Sigmoid colon (tissue), 7 donors: ENCODE results near the gene OSTN. TPM values are rescaled to one million over a fixed set of nuclear protein-coding genes. Genes with fewer than 3 reads are reported as not detected.

Source experiments
- DNase-seq: peaks from one replicate; pipeline ENCODE4 v3.0.0-alpha.2; 2019
- H3K27ac ChIP-seq, 4 donors: fragments of 200-600 bp; sonication (generic); one replicate each; pipeline ENCODE4 v1.5.1; 2016 to 2019; ENCODE audit warnings: mild to moderate bottlenecking in 1 of 4
- H3K27me3 ChIP-seq, 3 donors: fragments of 200-600 bp; sonication (generic); one replicate each; pipeline ENCODE4 v1.5.1; 2019; ENCODE audit warnings: mild to moderate bottlenecking in 1 of 3
- H3K36me3 ChIP-seq, 4 donors: fragments of 200-600 bp; sonication (generic); one replicate each; pipeline ENCODE4 v1.5.1; 2016 to 2019
- H3K4me1 ChIP-seq, 4 donors: fragments of 200-600 bp; sonication (generic); one replicate each; pipeline ENCODE4 v1.5.1; 2017 to 2019
- H3K4me3 ChIP-seq, 4 donors: fragments of 200-600 bp; sonication (generic); one replicate each; pipeline ENCODE4 v1.5.1; 2017 to 2019; ENCODE audit warnings: mild to moderate bottlenecking in 2 of 4, moderate library complexity in 1 of 4
- H3K9me3 ChIP-seq, 4 donors: fragments of 200-600 bp in 3 of 4; sonication (generic) in 3 of 4; one replicate each; pipeline versions ENCODE4 v1.5.1 to v1.6.1; 2013 to 2019
- CTCF ChIP-seq, 4 experiments: fragments of 450-650 bp in 3 of 4; fragments of 200-600 bp in 1 of 4; IDR thresholded peaks; one replicate each; pipeline ENCODE4 v1.5.1; 2016 to 2019; ENCODE audit warnings: antibody characterized with exemption in 4 of 4, mild to moderate bottlenecking in 3 of 4, moderate library complexity in 2 of 4
- EP300 ChIP-seq, 4 donors: sonication (generic); formaldehyde crosslinking; IDR thresholded peaks; one replicate each; pipeline ENCODE4 v1.6.1; 2017; ENCODE audit warnings: antibody characterized with exemption in 4 of 4
- POLR2A ChIP-seq, 2 donors: fragments of 450-650 bp; IDR thresholded peaks; one replicate each; pipeline ENCODE4 v1.6.1; 2016; ENCODE audit warnings: antibody characterized with exemption in 2 of 2, mild to moderate bottlenecking in 2 of 2, moderate library complexity in 2 of 2
- POLR2AphosphoS5 ChIP-seq, 4 donors: sonication (generic); formaldehyde crosslinking; IDR thresholded peaks; one replicate each; pipeline ENCODE4 v1.6.1; 2017; ENCODE audit warnings: antibody characterized with exemption in 4 of 4
- WGBS, 2 donors: extraction: QIAGEN DNeasy Blood & Tissue Kit; methylation state at CpG; one replicate each; pipeline ENCODE4 v1.1.7; 2013; 5-methylcytosine and 5-hydroxymethylcytosine counted together
- intact Hi-C: fragments of 100-400 bp; cut with DNase I; formaldehyde crosslinking; loops from one replicate; pipeline ENCODE4 v1.15.1; 2023
- polyA plus RNA-seq, 3 donors: library from polyadenylated mRNA; stranded (reverse); fragments of 200-250 nt; gene quantifications; one replicate each; pipeline ENCODE4 v1.2.3, GENCODE V29; 2013
- total RNA-seq, 4 donors: library from RNA; depleted of rRNA; stranded (reverse); fragments of >200 nt; gene quantifications; one replicate each; pipeline ENCODE4 v1.1.0, GENCODE V29; 2016
- donor health status: healthy with polysubstance abuse.
- donor health status: Bipolar disorder and iron deficiency.
- donor health status: healthy.

The OSTN gene
- total and polyA plus RNA-seq, 7 donors = 0.36 to 0.82 TPM; not detected in 5

GRCh38 chr3:191198480-191198879, 561 bp upstream of the OSTN start:
- H3K9me3 ChIP-seq = no peaks in the 10 kb centered on the region
- H3K4me3 ChIP-seq = no peak overlapping the region
- no peaks in the 10 kb centered on the region for H3K4me1 ChIP-seq
- H3K27ac ChIP-seq = no peak overlapping the region
- TF ChIP-seq POLR2A (IDR thresholded peaks at IDR 0.05) (no peak), EP300 (IDR thresholded peaks at IDR 0.05) (no peak), POLR2AphosphoS5 (IDR thresholded peaks at IDR 0.05) (no peak), CTCF (IDR thresholded peaks at IDR 0.05) (no peak)
- 52 to 56% methylated on average over 5 of the region's 5 CpGs for WGBS, 2 donors
- H3K36me3 ChIP-seq = no peaks in the 10 kb centered on the region
- H3K27me3 ChIP-seq = no peaks in the 10 kb centered on the region
- DNase-seq = no peak
- intact Hi-C loops = no loop called here

DNA sequence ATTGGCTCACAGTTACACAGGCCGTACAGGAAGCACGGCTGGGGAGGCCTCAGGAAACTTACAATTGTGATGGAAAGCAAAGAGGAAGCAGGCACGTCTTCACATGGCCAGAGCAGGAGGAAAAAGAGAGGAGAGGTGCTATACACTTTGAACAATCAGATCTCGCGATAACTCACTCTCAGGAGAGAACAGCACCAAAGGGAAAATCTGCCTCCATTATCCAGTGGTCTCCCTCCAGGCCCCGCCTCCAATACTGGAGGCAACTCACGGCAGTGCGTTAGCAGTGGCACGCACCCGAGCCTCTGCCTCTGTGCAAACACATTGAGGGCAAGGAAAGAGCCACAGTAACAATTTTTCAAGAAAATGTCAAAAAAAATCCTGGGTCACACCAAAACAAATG, 11.0 kb downstream of the OSTN start:
- 91 to 93% methylated on average over 10 of the region's 10 CpGs for WGBS, 2 donors
- H3K9me3 ChIP-seq = no peaks in the 10 kb centered on the region
- intact Hi-C loops = no loop called here

GRCh38 chr3:191216510-191216909, 17.5 kb downstream of the OSTN start:
- H3K36me3 ChIP-seq = no peaks in the 10 kb centered on the region
- intact Hi-C loops = no loop called here
- no peak for TF ChIP-seq EP300 (IDR thresholded peaks at IDR 0.05)
- H3K4me3 ChIP-seq = no peak overlapping the region
- no peaks in the 10 kb centered on the region for H3K27me3 ChIP-seq
- 52 to 66% methylated on average over 1 of the region's 1 CpG for WGBS, 2 donors
- no peak for DNase-seq
- no peak overlapping the region for H3K27ac ChIP-seq
- H3K9me3 ChIP-seq = no peaks in the 10 kb centered on the region
- no peaks in the 10 kb centered on the region for H3K4me1 ChIP-seq

More for the DNA sequence above, 11.0 kb downstream of the OSTN start:
- Histone ChIP-seq H3K4me3 (no peak overlapping the region), H3K4me1 (no peaks in the 10 kb centered on the region), H3K36me3 (no peaks in the 10 kb centered on the region), H3K27ac (no peak overlapping the region), H3K27me3 (no peaks in the 10 kb centered on the region)
- TF ChIP-seq POLR2A (IDR thresholded peaks at IDR 0.05) = no peak
- TF ChIP-seq CTCF (IDR thresholded peaks at IDR 0.05) = no peak
- no peak for TF ChIP-seq EP300 (IDR thresholded peaks at IDR 0.05)
- TF ChIP-seq POLR2AphosphoS5 (IDR thresholded peaks at IDR 0.05) = no peak
- no peak for DNase-seq

- H3K4me1 ChIP-seq = no peaks in the 10 kb centered on the region
- H3K27me3 ChIP-seq = no peaks in the 10 kb centered on the region
- no peaks in the 10 kb centered on the region for H3K36me3 ChIP-seq
- no peak for DNase-seq
- 75 to 94% methylated on average over 1 of the region's 1 CpG for WGBS, 2 donors
- no peak overlapping the region for H3K4me3 ChIP-seq
- H3K27ac ChIP-seq = no peak overlapping the region
- no peaks in the 10 kb centered on the region for H3K9me3 ChIP-seq
- TF ChIP-seq POLR2A (IDR thresholded peaks at IDR 0.05) (no peak), CTCF (IDR thresholded peaks at IDR 0.05) (no peak), POLR2AphosphoS5 (IDR thresholded peaks at IDR 0.05) (no peak), EP300 (IDR thresholded peaks at IDR 0.05) (no peak)
- intact Hi-C loops = no loop called here
Observed at GRCh38 chr3:191217301-191217700, 18.3 kb downstream of the OSTN start.

- Histone ChIP-seq H3K4me3 (no peak overlapping the region), H3K36me3 (no peaks in the 10 kb centered on the region), H3K27me3 (no peaks in the 10 kb centered on the region), H3K9me3 (no peaks in the 10 kb centered on the region), H3K27ac (no peak overlapping the region), H3K4me1 (no peaks in the 10 kb centered on the region)
- DNase-seq = no peak
- TF ChIP-seq CTCF (IDR thresholded peaks at IDR 0.05) (no peak), POLR2A (IDR thresholded peaks at IDR 0.05) (no peak), EP300 (IDR thresholded peaks at IDR 0.05) (no peak), POLR2AphosphoS5 (IDR thresholded peaks at IDR 0.05) (no peak)
- WGBS, 2 donors = 80 to 88% methylated on average over 5 of the region's 5 CpGs
- intact Hi-C loops = no loop called here
Observed at GRCh38 chr3:191220908-191221307, 21.9 kb downstream of the OSTN start.
